Spinal cord (tissue), 10 donors: ENCODE data around the gene RNF182. TPM values are rescaled to one million over a fixed set of nuclear protein-coding genes. Genes with fewer than 3 reads are reported as not detected.

Experiments used
- DNase-seq, 6 donors: peaks; one replicate each; pipeline versions ENCODE4 v3.0.0 to v3.0.0-alpha.2; 2013 to 2015; ENCODE audit warnings: low spot score in 6 of 6, low read depth in 4 of 6
- H3K27ac ChIP-seq: one replicate; pipeline ENCODE4 v1.5.1; 2013; ENCODE audit warnings: low read depth, low read length, control low read depth
- H3K27me3 ChIP-seq: one replicate; pipeline ENCODE4 v1.6.1; 2013; ENCODE audit warnings: low read length; ENCODE audit not compliant: control insufficient read depth, insufficient read depth
- H3K36me3 ChIP-seq: one replicate; pipeline ENCODE4 v1.6.1; 2013; ENCODE audit warnings: low read length; ENCODE audit not compliant: control insufficient read depth, insufficient read depth
- H3K4me1 ChIP-seq: one replicate; pipeline ENCODE4 v1.6.1; 2013; ENCODE audit warnings: low read length; ENCODE audit not compliant: control insufficient read depth, insufficient read depth
- H3K4me3 ChIP-seq: one replicate; pipeline ENCODE4 v1.5.1; 2013; ENCODE audit warnings: low read depth, low read length, control low read depth
- H3K9me3 ChIP-seq: one replicate; pipeline ENCODE4 v1.6.1; 2013; ENCODE audit warnings: low read length; ENCODE audit not compliant: control insufficient read depth, insufficient read depth
- WGBS: methylation state at CpG from one replicate; pipeline ENCODE4 v1.1.5; 2013; ENCODE audit warnings: missing lambda C conversion rate; ENCODE audit not compliant: insufficient coverage; 5-methylcytosine and 5-hydroxymethylcytosine counted together
- polyA plus RNA-seq, 2 donors: library from polyadenylated mRNA; unstranded; fragments of 120-200 nt; gene quantifications; one replicate each; pipeline ENCODE4 v1.2.1, GENCODE V29; 2013; ENCODE audit not compliant: insufficient read length in 2 of 2
- total RNA-seq, 2 donors: library from RNA; depleted of rRNA in 1 of 2; stranded (reverse); fragments of 120-200 nt in 1 of 2; fragments of >200 nt in 1 of 2; gene quantifications; one replicate each; pipeline versions ENCODE4 v1.2.3 to v1.2.4, GENCODE V29; 2013 to 2014
- donor health status: healthy.

Gene RNF182
- total and polyA plus RNA-seq, 4 donors, result 11.6 to 37.2 (median 27.4) TPM

DNA sequence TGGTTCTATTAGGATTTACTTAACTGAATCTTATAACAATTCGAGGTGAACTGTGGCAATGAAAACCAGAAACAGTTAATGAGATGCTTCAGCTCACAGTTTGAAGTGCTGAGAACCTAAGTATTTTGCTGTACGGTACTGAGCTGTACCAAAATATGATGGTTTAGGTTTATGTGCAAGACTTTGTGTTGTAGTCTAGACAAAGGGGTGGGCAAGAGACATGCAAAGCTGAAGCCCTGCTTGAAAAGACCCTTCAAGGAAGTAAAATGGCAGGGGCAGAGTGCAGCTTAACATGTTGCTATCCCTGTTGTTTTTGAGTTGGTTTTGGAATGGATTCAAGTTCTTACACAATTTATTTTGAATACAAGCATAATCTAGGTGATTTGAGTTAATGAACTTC, 54.0 kb downstream of the RNF182 start:
- Histone ChIP-seq H3K27me3 (no peaks in the 10 kb centered on the region), H3K36me3 (no peaks in the 10 kb centered on the region), H3K27ac (no peak overlapping the region), H3K4me1 (no peaks in the 10 kb centered on the region), H3K9me3 (peaks cover 1% of the 10 kb centered on the region), H3K4me3 (no peak overlapping the region)
- WGBS, result 81% methylated on average over 2 of the region's 2 CpGs
- DNase-seq, result no peak

DNA sequence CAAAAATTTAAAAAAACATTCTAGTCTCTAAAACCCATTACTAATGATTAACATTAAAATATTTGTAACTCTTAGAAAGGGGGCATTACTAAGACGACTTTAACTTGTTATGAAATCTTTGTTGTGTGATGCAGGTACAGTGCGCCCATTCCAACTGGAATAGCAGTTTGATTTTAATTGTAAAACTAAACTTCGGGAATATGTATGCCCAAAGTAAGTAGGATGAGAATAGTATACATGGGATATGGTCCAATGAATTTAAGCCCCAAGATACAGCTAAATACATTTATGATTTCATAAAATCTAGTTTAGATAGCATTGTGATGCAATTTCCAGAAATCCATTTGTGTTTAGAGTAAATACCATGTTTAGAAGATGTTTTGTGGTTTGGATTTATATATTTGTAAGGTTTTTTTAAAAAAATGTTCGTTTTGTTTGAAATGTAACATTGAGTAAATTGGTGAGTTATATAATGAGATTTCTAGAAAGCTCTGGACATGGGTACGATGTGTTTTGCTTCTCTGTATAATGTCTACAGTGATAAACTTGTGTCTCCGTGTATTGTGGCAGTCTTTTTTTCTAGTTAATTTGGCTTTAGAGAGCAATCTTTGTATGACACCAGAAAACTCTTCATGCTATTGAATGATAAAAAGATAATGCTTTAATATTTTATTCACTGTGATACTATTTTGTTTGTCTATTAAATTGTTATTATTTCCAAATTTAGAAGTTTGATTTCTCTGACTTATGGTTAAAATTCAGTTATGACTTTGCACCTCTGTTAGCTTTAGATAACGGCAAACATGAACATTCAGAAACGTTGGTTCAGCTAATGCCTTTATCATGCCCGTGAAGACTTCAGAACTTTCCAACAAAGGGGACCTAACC, 54.8 kb downstream of the RNF182 start:
- no peaks in the 10 kb centered on the region for H3K36me3 ChIP-seq
- no peak for DNase-seq
- H3K9me3 ChIP-seq, result no peaks in the 10 kb centered on the region
- WGBS, result 95% methylated on average over 2 of the region's 9 CpGs
- no peak overlapping the region for H3K4me3 ChIP-seq
- no peaks in the 10 kb centered on the region for H3K4me1 ChIP-seq
- H3K27me3 ChIP-seq, result no peaks in the 10 kb centered on the region
- H3K27ac ChIP-seq, result no peak overlapping the region

DNA sequence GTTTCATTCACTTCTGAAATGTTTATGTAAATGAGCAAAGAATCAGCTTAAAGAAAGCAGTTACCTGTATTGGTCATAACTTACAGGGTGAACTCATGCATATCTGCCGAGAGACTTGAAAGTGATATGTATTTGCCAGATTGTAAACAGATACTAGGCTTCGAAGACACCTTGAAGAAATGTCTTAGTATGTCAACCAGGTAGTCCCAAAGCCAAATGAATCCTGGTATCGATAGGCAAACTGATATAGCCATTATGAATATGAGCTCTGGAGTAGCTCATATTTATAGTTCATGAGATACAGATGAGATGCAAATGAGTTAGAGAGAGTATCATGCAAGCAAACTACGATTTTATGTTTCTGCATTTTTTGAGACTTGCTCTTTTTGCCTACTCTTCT, 55.8 kb downstream of the RNF182 start:
- no peak overlapping the region for H3K27ac ChIP-seq
- no peaks in the 10 kb centered on the region for H3K9me3 ChIP-seq
- WGBS, result 86% methylated on average over 2 of the region's 4 CpGs
- no peak for DNase-seq
- H3K27me3 ChIP-seq, result no peaks in the 10 kb centered on the region
- no peak overlapping the region for H3K4me3 ChIP-seq
- no peaks in the 10 kb centered on the region for H3K36me3 ChIP-seq
- H3K4me1 ChIP-seq, result no peaks in the 10 kb centered on the region

DNA sequence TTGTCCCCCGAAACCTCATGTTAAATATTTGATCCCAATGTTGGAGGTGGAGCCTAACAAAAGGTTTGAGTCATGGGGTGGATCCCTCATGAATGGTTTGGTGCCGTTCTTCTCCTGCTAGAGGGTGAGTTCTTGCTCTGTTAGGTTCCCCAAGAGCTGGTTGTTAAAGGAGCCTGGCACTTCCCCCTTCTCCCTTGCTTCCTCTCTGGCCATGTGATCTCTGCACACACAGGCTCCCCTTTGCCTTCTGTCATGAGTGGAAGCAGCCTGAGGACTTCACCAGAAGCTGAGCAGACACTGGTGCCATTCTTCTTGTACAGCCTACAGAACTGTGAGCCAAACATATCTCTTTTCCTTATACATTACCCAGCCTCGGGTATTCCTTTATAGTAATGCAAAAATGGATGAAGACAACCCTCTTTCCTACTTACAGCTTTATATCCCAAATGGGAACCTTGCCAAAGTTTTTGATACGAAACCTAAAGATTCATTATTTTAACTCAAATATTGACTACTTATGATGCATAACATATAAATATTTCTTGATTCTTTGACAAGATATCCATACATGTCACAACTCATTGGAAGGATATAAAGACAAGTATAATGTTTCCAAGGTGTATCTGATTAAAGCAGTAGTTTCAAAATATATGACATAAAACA, 61.0 kb downstream of the RNF182 start:
- no peaks in the 10 kb centered on the region for H3K9me3 ChIP-seq
- no peaks in the 10 kb centered on the region for H3K27me3 ChIP-seq
- 100% methylated on average over 1 of the region's 4 CpGs for WGBS
- H3K36me3 ChIP-seq, result no peaks in the 10 kb centered on the region
- no peak overlapping the region for H3K4me3 ChIP-seq
- H3K4me1 ChIP-seq, result no peaks in the 10 kb centered on the region
- no peak for DNase-seq
- no peak overlapping the region for H3K27ac ChIP-seq

- Histone ChIP-seq H3K27ac (no peak overlapping the region), H3K36me3 (no peaks in the 10 kb centered on the region), H3K9me3 (no peaks in the 10 kb centered on the region), H3K27me3 (no peaks in the 10 kb centered on the region), H3K4me3 (no peak overlapping the region), H3K4me1 (no peaks in the 10 kb centered on the region)
- no CpG with 5 or more reads among the region's 4 CpGs for WGBS
- no peak for DNase-seq
Observed at GRCh38 chr6:13986700-13987399, 62.1 kb downstream of the RNF182 start.

DNA sequence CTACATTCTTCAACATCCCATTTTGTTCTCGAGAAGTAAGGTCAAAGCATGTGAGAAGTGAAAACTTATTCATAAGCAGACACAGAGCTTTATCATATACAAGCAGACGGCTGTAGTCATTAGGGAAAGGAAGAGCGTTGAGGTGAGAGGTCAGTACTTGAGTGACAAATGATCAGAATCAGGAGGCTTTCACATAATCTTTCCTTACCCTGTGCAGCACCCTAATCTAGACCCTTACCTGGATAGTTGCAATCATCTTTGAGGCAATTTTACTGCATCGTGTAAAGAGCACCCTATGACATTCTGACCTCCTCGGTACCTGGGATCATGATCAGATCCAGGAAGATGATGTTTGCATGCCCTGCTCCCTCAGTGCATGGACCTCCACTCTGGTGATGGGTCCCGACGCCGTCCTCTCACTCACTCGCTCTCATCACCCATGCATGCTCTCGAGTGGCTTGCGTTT, 62.7 kb downstream of the RNF182 start:
- WGBS, result 95% methylated on average over 2 of the region's 11 CpGs

DNA sequence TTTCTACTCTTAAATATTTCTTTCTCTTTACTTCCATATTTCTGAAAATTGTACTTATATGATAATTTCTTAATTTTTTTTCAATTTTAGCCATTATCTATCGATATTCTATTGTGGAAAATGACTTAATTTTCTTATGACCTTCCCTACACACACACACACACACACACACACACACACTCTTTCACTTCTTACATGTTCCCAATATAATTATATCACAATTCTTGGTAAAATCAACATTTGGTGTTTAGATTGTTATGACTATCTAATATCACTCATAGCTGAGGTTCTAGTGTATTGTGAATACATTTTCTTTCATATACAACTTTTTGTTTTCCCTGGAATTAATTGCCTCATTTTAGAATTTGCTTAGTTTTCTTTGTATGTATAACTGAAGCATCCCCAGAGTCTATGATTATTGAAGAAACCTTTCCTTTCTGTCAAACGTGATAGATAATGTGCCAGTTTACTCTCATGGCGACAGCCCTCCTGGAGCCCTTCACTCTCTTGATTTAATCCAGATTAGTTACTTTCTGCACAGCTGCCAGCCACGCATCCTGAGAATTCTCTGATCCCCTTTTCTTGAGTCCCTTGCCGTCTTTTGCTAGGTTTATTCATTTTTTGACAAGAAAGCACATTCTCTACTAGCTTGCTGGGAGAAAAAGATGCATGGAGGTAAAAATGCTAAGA, 63.4 kb downstream of the RNF182 start:
- no peaks in the 10 kb centered on the region for H3K4me1 ChIP-seq
- no peaks in the 10 kb centered on the region for H3K9me3 ChIP-seq
- no peak for DNase-seq
- H3K27ac ChIP-seq, result no peak overlapping the region
- 80% methylated on average over 2 of the region's 5 CpGs for WGBS
- no peak overlapping the region for H3K4me3 ChIP-seq
- H3K36me3 ChIP-seq, result no peaks in the 10 kb centered on the region
- no peaks in the 10 kb centered on the region for H3K27me3 ChIP-seq

More for the DNA sequence above, 62.7 kb downstream of the RNF182 start:
- no peak overlapping the region for H3K27ac ChIP-seq
- H3K27me3 ChIP-seq, result no peaks in the 10 kb centered on the region
- no peaks in the 10 kb centered on the region for H3K36me3 ChIP-seq
- no peaks in the 10 kb centered on the region for H3K9me3 ChIP-seq
- no peak for DNase-seq
- no peak overlapping the region for H3K4me3 ChIP-seq
- H3K4me1 ChIP-seq, result no peaks in the 10 kb centered on the region

DNA sequence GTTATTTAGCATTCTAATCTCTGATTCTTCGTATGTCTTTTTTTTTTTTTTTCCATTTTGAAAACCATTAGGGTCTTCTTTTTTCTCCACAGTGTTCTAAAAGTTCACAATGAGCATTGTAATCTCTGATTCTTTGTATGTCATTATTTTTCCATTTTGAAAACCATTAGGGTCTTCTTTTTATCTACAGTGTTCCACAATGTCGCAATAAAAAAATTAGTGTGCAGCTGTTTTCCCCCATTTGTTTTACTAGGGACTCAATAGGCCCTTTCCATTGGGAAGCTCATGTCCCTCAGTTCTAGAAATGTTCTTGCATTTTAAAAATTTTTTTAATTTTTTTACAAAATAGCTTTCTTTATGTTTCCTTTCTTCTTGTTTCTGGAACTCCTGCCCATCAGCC, 64.2 kb downstream of the RNF182 start:
- 100% methylated on average over 1 of the region's 2 CpGs for WGBS
- Histone ChIP-seq H3K4me3 (no peak overlapping the region), H3K27ac (no peak overlapping the region), H3K4me1 (no peaks in the 10 kb centered on the region), H3K9me3 (no peaks in the 10 kb centered on the region), H3K36me3 (no peaks in the 10 kb centered on the region), H3K27me3 (no peaks in the 10 kb centered on the region)
- no peak for DNase-seq

DNA sequence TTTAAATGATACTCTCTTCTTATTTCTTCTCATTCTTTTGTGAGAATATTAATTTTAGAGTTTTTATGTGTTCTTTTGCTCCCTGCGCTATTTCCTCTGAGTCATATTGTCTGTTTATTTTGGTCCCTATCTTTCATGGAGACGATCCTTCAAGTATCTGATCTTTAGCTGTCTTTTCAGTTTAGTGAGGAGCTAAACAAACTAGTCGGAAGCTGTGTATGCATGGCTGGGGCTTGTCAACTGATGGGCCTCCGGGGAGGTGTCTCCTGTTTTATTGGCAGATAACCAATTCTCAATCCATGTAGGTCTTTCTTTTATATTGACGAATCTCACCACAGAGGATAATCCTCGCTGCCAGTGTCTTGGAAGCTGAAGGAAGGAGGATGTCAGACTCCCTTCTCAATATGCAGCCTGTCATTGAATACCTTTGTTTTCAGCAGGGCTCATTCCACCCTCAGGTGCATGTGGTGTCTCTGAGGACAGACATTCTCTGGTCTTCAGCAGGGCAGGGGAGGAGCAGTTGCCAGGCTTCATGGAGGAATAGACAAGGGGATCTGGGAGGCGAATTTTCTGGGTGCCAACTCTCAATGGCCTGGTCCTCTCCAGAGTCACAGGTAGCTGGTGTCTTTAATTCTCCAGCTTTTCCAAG, 64.9 kb downstream of the RNF182 start:
- Histone ChIP-seq H3K4me1 (no peaks in the 10 kb centered on the region), H3K36me3 (no peaks in the 10 kb centered on the region)

More for the DNA sequence above, 64.9 kb downstream of the RNF182 start:
- Histone ChIP-seq H3K4me3 (no peak overlapping the region), H3K9me3 (no peaks in the 10 kb centered on the region), H3K27ac (no peak overlapping the region), H3K27me3 (no peaks in the 10 kb centered on the region)
- 75% methylated on average over 3 of the region's 7 CpGs for WGBS
- DNase-seq, result peak in 1 of 6 donors; percentile 59
